Body of pancreas (tissue), 4 donors: ENCODE data around the gene FAM78A. TPM values are rescaled to one million over a fixed set of nuclear protein-coding genes. Genes with fewer than 3 reads are reported as not detected.

Experiments used
- ATAC-seq: fragments of 150-250 bp; one replicate; pipeline ENCODE4 v1.9.1; 2016
- DNase-seq, 4 donors: peaks; one replicate each; pipeline ENCODE4 v3.0.0-alpha.2; 2019
- H3K27ac ChIP-seq, 4 donors: fragments of 200-600 bp; sonication (generic); 1 replicate in 3 of 4; 2 replicates in 1 of 4; pipeline versions ENCODE4 v1.5.1 to v1.6.1; 2016 to 2019; ENCODE audit warnings: mild to moderate bottlenecking in 1 of 4, mixed read lengths in 1 of 4, moderate library complexity in 1 of 4
- H3K27me3 ChIP-seq, 2 donors: fragments of 200-600 bp; sonication (generic); one replicate each; pipeline ENCODE4 v1.6.0; 2016; ENCODE audit warnings: mild to moderate bottlenecking in 1 of 2
- H3K36me3 ChIP-seq, 2 donors: fragments of 200-600 bp; sonication (generic); replicated peaks in 1 of 2; 2 replicates each; pipeline ENCODE4 v1.5.1; 2016; ENCODE audit warnings: low read depth in 2 of 2; ENCODE audit not compliant: insufficient read depth in 1 of 2
- H3K4me1 ChIP-seq: fragments of 200-600 bp; sonication (generic); one replicate; pipeline ENCODE4 v1.6.0; 2016
- H3K4me3 ChIP-seq, 2 donors: fragments of 200-600 bp; sonication (generic); 1 replicate in 1 of 2; 2 replicates in 1 of 2; pipeline ENCODE4 v1.5.1; 2016 to 2019
- H3K9me3 ChIP-seq, 3 donors: fragments of 200-600 bp; sonication (generic); 1 replicate in 2 of 3; 2 replicates in 1 of 3; pipeline ENCODE4 v1.5.1; 2016
- CTCF ChIP-seq, 7 experiments: fragments of 450-650 bp in 4 of 7; fragments of 200-600 bp in 3 of 7; sonication (generic) in 3 of 7; IDR thresholded peaks; one replicate each; pipeline ENCODE4 v1.5.1; 2016 to 2019; ENCODE audit warnings: antibody characterized with exemption in 7 of 7
- POLR2A ChIP-seq, 3 donors: fragments of 450-650 bp; IDR thresholded peaks; one replicate each; pipeline ENCODE4 v1.6.1; 2016; ENCODE audit warnings: antibody characterized with exemption in 3 of 3, mild to moderate bottlenecking in 2 of 3
- WGBS, 2 donors: methylation state at CpG; one replicate each; pipeline ENCODE4 v1.1.5; 2017; 5-methylcytosine and 5-hydroxymethylcytosine counted together
- intact Hi-C: fragments of 100-400 bp; cut with DNase I; formaldehyde crosslinking; loops from one replicate; pipeline ENCODE4 v1.15.1; 2023
- total RNA-seq, 2 donors: library from RNA; depleted of rRNA; stranded (reverse); fragments of >200 nt; gene quantifications; one replicate each; pipeline ENCODE4 v1.1.0, GENCODE V29; 2016

FAM78A gene
- total RNA-seq, 2 donors from 2014 or later, result under 0.01 to 0.78 TPM

- TF ChIP-seq CTCF (IDR thresholded peaks at IDR 0.05), result no peak
- no peak for TF ChIP-seq POLR2A (IDR thresholded peaks at IDR 0.05)
- 0% methylated on average over 37 of the region's 78 CpGs; no CpG with 5 or more reads in 1 of the 2 donors for WGBS, 2 donors
- no peaks in the 10 kb centered on the region for H3K36me3 ChIP-seq
- peak overlapping the region; percentile 47 to 75 for H3K4me3 ChIP-seq
- no peaks in the 10 kb centered on the region for H3K27me3 ChIP-seq
- ATAC-seq (peak; percentile 10), DNase-seq (no peak)
- peaks cover 17% of the 10 kb centered on the region for H3K4me1 ChIP-seq
- intact Hi-C loops, result no loop called here
- H3K9me3 ChIP-seq, result no peaks in the 10 kb centered on the region
- H3K27ac ChIP-seq, result peak overlapping the region in 2 of 4 donors; percentile 34 to 65
Observed at GRCh38 chr9:131277287-131277909, 1.1 kb upstream of the FAM78A start.

GRCh38 chr9:131276891-131277286 is 579 bp upstream of the FAM78A start:
- DNase-seq, result no peak

GRCh38 chr9:131275332-131276093 is 797 bp downstream of the FAM78A start:
- no peak for TF ChIP-seq CTCF (IDR thresholded peaks at IDR 0.05)
- no peak for TF ChIP-seq POLR2A (IDR thresholded peaks at IDR 0.05)
- Histone ChIP-seq H3K27ac (peak overlapping the region in 2 of 4 donors; percentile 36 to 67), H3K36me3 (no peaks in the 10 kb centered on the region), H3K4me1 (peaks cover 16% of the 10 kb centered on the region), H3K4me3 (no peak overlapping the region), H3K27me3 (no peaks in the 10 kb centered on the region), H3K9me3 (no peaks in the 10 kb centered on the region)
- WGBS, 2 donors, result 75 to 90% methylated on average over 17 to 29 of the region's 29 CpGs
- ATAC-seq (no peak), DNase-seq (no peak)
- intact Hi-C loops, result no loop called here

More at GRCh38 chr9:131276891-131277286, 579 bp upstream of the FAM78A start:
- Histone ChIP-seq H3K4me1 (peaks cover 16% of the 10 kb centered on the region), H3K4me3 (peak overlapping the region in 1 of 2 donors; percentile 75), H3K27me3 (no peaks in the 10 kb centered on the region), H3K9me3 (no peaks in the 10 kb centered on the region), H3K36me3 (no peaks in the 10 kb centered on the region), H3K27ac (peak overlapping the region in 1 of 4 donors; percentile 67)
- ATAC-seq, result no peak
- intact Hi-C loops, result no loop called here
- WGBS, 2 donors, result 1% methylated on average over 25 of the region's 60 CpGs; no CpG with 5 or more reads in 1 of the 2 donors
- TF ChIP-seq POLR2A (IDR thresholded peaks at IDR 0.05) (no peak), CTCF (IDR thresholded peaks at IDR 0.05) (no peak)

GRCh38 chr9:131274674-131275331 is 1.5 kb downstream of the FAM78A start:
- Histone ChIP-seq H3K4me1 (peaks cover 16% of the 10 kb centered on the region), H3K27ac (peak overlapping the region in 2 of 4 donors; percentile 36 to 67), H3K9me3 (no peaks in the 10 kb centered on the region), H3K36me3 (no peaks in the 10 kb centered on the region), H3K4me3 (no peak overlapping the region), H3K27me3 (no peaks in the 10 kb centered on the region)
- DNase-seq (peak in 1 of 4 donors; percentile 46), ATAC-seq (no peak)
- TF ChIP-seq CTCF (IDR thresholded peaks at IDR 0.05), result no peak
- TF ChIP-seq POLR2A (IDR thresholded peaks at IDR 0.05), result peak in 1 of 3 donors; percentile 33
- intact Hi-C loops, result no loop called here
- WGBS, 2 donors, result 55 to 80% methylated on average over 15 to 18 of the region's 18 CpGs
